ENCODE measurements around the gene TCF7L1.
"Not testable (repeated sequence)": the region's sequence is repeated elsewhere in the genome, so short reads cannot be mapped to it uniquely, and the experiment has no call there.

The TCF7L1 gene

GRCh38 chr2:85191157-85191556, 58.0 kb downstream of the TCF7L1 start:
- Histone ChIP-seq H3K4me2 (no peak overlapping the region), H3K4me1 (no peaks in the 10 kb centered on the region), H3K36me3 (no peaks in the 10 kb centered on the region), H3K4me3 (no peak overlapping the region), H4K20me1 (no peaks in the 10 kb centered on the region), H3K27me3 (no peaks in the 10 kb centered on the region), H3K9ac (no peak overlapping the region), H3K9me3 (no peaks in the 10 kb centered on the region), H3K27ac (no peak overlapping the region)
- no peak for TF ChIP-seq Cebpa-rat (IDR thresholded peaks at IDR 0.05)

- H3K9ac ChIP-seq = no peak overlapping the region
- H4K20me1 ChIP-seq = no peaks in the 10 kb centered on the region
- TF ChIP-seq Cebpa-rat (IDR thresholded peaks at IDR 0.05) = no peak
- H3K36me3 ChIP-seq = no peaks in the 10 kb centered on the region
- no peak overlapping the region for H3K4me3 ChIP-seq
- no peaks in the 10 kb centered on the region for H3K4me1 ChIP-seq
- no peaks in the 10 kb centered on the region for H3K27me3 ChIP-seq
- H3K27ac ChIP-seq = no peak overlapping the region
- H3K4me2 ChIP-seq = no peak overlapping the region
- no peaks in the 10 kb centered on the region for H3K9me3 ChIP-seq
Observed at GRCh38 chr2:85194780-85195480, 61.7 kb downstream of the TCF7L1 start.

- H3K4me2 ChIP-seq = no peak overlapping the region
- H3K36me3 ChIP-seq = no peaks in the 10 kb centered on the region
- no peaks in the 10 kb centered on the region for H3K27me3 ChIP-seq
- no peak overlapping the region for H3K27ac ChIP-seq
- TF ChIP-seq Cebpa-rat (IDR thresholded peaks at IDR 0.05) = no peak
- no peak overlapping the region for H3K9ac ChIP-seq
- no peaks in the 10 kb centered on the region for H3K4me1 ChIP-seq
- no peaks in the 10 kb centered on the region for H4K20me1 ChIP-seq
- no peak overlapping the region for H3K4me3 ChIP-seq
- no peaks in the 10 kb centered on the region for H3K9me3 ChIP-seq
Observed at GRCh38 chr2:85195956-85196355, 62.8 kb downstream of the TCF7L1 start.

- Histone ChIP-seq H3K9me3 (no peaks in the 10 kb centered on the region), H3K4me3 (no peak overlapping the region), H3K4me1 (no peaks in the 10 kb centered on the region), H3K27me3 (no peaks in the 10 kb centered on the region), H3K27ac (no peak overlapping the region), H3K9ac (no peak overlapping the region), H3K4me2 (no peak overlapping the region), H4K20me1 (no peaks in the 10 kb centered on the region), H3K36me3 (no peaks in the 10 kb centered on the region)
- TF ChIP-seq Cebpa-rat (IDR thresholded peaks at IDR 0.05) = no peak
Observed at GRCh38 chr2:85199698-85200097, 66.5 kb downstream of the TCF7L1 start.

- H3K27ac ChIP-seq = no peak overlapping the region
- no peak for TF ChIP-seq Cebpa-rat (IDR thresholded peaks at IDR 0.05)
- H3K4me3 ChIP-seq = no peak overlapping the region
- no peak overlapping the region for H3K9ac ChIP-seq
- H3K9me3 ChIP-seq = no peaks in the 10 kb centered on the region
- no peaks in the 10 kb centered on the region for H3K36me3 ChIP-seq
- no peaks in the 10 kb centered on the region for H3K27me3 ChIP-seq
- H3K4me2 ChIP-seq = no peak overlapping the region
- peaks cover 9% of the 10 kb centered on the region for H3K4me1 ChIP-seq
- no peaks in the 10 kb centered on the region for H4K20me1 ChIP-seq
Observed at GRCh38 chr2:85209887-85210286, 76.7 kb downstream of the TCF7L1 start.

- no peaks in the 10 kb centered on the region for H3K27me3 ChIP-seq
- peaks cover 9% of the 10 kb centered on the region for H3K4me1 ChIP-seq
- no peak overlapping the region for H3K4me2 ChIP-seq
- H3K9me3 ChIP-seq = no peaks in the 10 kb centered on the region
- H3K4me3 ChIP-seq = no peak overlapping the region
- H4K20me1 ChIP-seq = no peaks in the 10 kb centered on the region
- no peak overlapping the region for H3K27ac ChIP-seq
- TF ChIP-seq Cebpa-rat (IDR thresholded peaks at IDR 0.05) = no peak
- H3K9ac ChIP-seq = no peak overlapping the region
- no peaks in the 10 kb centered on the region for H3K36me3 ChIP-seq
Observed at GRCh38 chr2:85210511-85210910, 77.3 kb downstream of the TCF7L1 start.

- H4K20me1 ChIP-seq, H3K4me2 ChIP-seq, H3K4me1 ChIP-seq, H3K36me3 ChIP-seq, H3K4me3 ChIP-seq, H3K27me3 ChIP-seq, H3K9ac ChIP-seq, H3K9me3 ChIP-seq, H3K27ac ChIP-seq: not testable (repeated sequence)
Observed at GRCh38 chr2:85211606-85212005, 78.4 kb downstream of the TCF7L1 start.

GRCh38 chr2:85212841-85213240, 79.6 kb downstream of the TCF7L1 start:
- Histone ChIP-seq H3K9me3 (no peaks in the 10 kb centered on the region), H3K27me3 (no peaks in the 10 kb centered on the region), H3K4me3 (no peak overlapping the region), H3K4me2 (no peak overlapping the region), H3K9ac (no peak overlapping the region), H3K4me1 (peaks cover 9% of the 10 kb centered on the region), H3K36me3 (no peaks in the 10 kb centered on the region), H4K20me1 (no peaks in the 10 kb centered on the region), H3K27ac (no peak overlapping the region)
- TF ChIP-seq Cebpa-rat (IDR thresholded peaks at IDR 0.05) = no peak

- H3K4me2 ChIP-seq = peak overlapping the region; percentile 28
- H3K27ac ChIP-seq = no peak overlapping the region
- no peaks in the 10 kb centered on the region for H4K20me1 ChIP-seq
- H3K27me3 ChIP-seq = no peaks in the 10 kb centered on the region
- no peak overlapping the region for H3K4me3 ChIP-seq
- peaks cover 9% of the 10 kb centered on the region for H3K4me1 ChIP-seq
- no peak for TF ChIP-seq Cebpa-rat (IDR thresholded peaks at IDR 0.05)
- H3K9ac ChIP-seq = no peak overlapping the region
- no peaks in the 10 kb centered on the region for H3K36me3 ChIP-seq
- no peaks in the 10 kb centered on the region for H3K9me3 ChIP-seq
Observed at GRCh38 chr2:85213404-85213803, 80.2 kb downstream of the TCF7L1 start.

GRCh38 chr2:85213901-85214512, 80.8 kb downstream of the TCF7L1 start:
- Histone ChIP-seq H3K4me1 (peaks cover 9% of the 10 kb centered on the region), H3K9ac (no peak overlapping the region), H3K9me3 (no peaks in the 10 kb centered on the region), H3K4me3 (no peak overlapping the region), H4K20me1 (no peaks in the 10 kb centered on the region), H3K27ac (no peak overlapping the region), H3K36me3 (no peaks in the 10 kb centered on the region), H3K27me3 (no peaks in the 10 kb centered on the region), H3K4me2 (peak overlapping the region; percentile 28)
- TF ChIP-seq Cebpa-rat (IDR thresholded peaks at IDR 0.05) = no peak
